A549 (cell line): ENCODE results near the gene NRG3.

Experiments used
- BHLHE40 ChIP-seq: IDR thresholded peaks from 2 replicates; pipeline ENCODE4 v1.6.1; 2012; ENCODE audit warnings: low read depth, low read length, inconsistent platforms
- E2F6 ChIP-seq: IDR thresholded peaks from 2 replicates; pipeline ENCODE4 v1.6.1; 2012; ENCODE audit warnings: low read depth, borderline replicate concordance
- ELK1 ChIP-seq: fragments of 150-350 bp; IDR thresholded peaks from 2 replicates; pipeline ENCODE4 v1.6.1; 2014; ENCODE audit warnings: low read depth, mild to moderate bottlenecking, low read length
- EP300 ChIP-seq, 2 experiments: fragments of >200 bp; sonication (Bioruptor Twin); formaldehyde crosslinking; IDR thresholded peaks; 2 replicates in 1 of 2; 3 replicates in 1 of 2; pipeline ENCODE4 v1.6.1; 2016 to 2017
- JUN ChIP-seq, 2 experiments: fragments of >200 bp; sonication (Bioruptor Twin); formaldehyde crosslinking; IDR thresholded peaks; 2 replicates in 1 of 2; 3 replicates in 1 of 2; pipeline ENCODE4 v1.6.1; 2016 to 2017
- KDM5A ChIP-seq: fragments of 200-600 bp; sonication (generic); IDR thresholded peaks from 2 replicates; pipeline ENCODE4 v1.6.1; 2016; ENCODE audit warnings: antibody characterized with exemption, mild to moderate bottlenecking
- MYC ChIP-seq: IDR thresholded peaks from 2 replicates; pipeline ENCODE4 v1.6.1; 2012; ENCODE audit warnings: mild to moderate bottlenecking, inconsistent platforms, low read length, improper control_type of control experiment, borderline replicate concordance
- NPAS2 ChIP-seq: fragments of 250-450 bp; sonication (Bioruptor Pico); IDR thresholded peaks from 2 replicates; pipeline ENCODE4 v1.8.0; 2022; ENCODE audit warnings: mild to moderate bottlenecking, moderate library complexity, borderline replicate concordance
- POLR2A ChIP-seq: IDR thresholded peaks from 2 replicates; pipeline ENCODE4 v1.6.1; 2012; ENCODE audit warnings: mild to moderate bottlenecking, low read length
- RAD21 ChIP-seq, 2 experiments: fragments of >200 bp in 1 of 2; sonication (Bioruptor Twin) in 1 of 2; formaldehyde crosslinking in 1 of 2; IDR thresholded peaks in 1 of 2; conservative IDR thresholded peaks in 1 of 2; 2 replicates in 1 of 2; 3 replicates in 1 of 2; pipeline ENCODE4 v1.6.1; 2012 to 2018; ENCODE audit warnings: inconsistent platforms in 1 of 2
- ZFP36 ChIP-seq: fragments of 450-650 bp; IDR thresholded peaks from 2 replicates; pipeline ENCODE4 v1.6.1; 2014; ENCODE audit warnings: borderline replicate concordance; ENCODE audit not compliant: partially characterized antibody
- TF ChIP-seq, protein P1 (sequence below): fragments of >200 bp; sonication (Bioruptor Twin); formaldehyde crosslinking; IDR thresholded peaks from 3 replicates; pipeline ENCODE4 v1.5.1; 2016
- TF ChIP-seq, protein P2 (sequence below): IDR thresholded peaks from 2 replicates; pipeline ENCODE4 v1.6.1; 2012

GRCh38 chr10:82464966-82465365 lies 590.0 kb downstream of the NRG3 start:
- TF ChIP-seq, protein P1, sequence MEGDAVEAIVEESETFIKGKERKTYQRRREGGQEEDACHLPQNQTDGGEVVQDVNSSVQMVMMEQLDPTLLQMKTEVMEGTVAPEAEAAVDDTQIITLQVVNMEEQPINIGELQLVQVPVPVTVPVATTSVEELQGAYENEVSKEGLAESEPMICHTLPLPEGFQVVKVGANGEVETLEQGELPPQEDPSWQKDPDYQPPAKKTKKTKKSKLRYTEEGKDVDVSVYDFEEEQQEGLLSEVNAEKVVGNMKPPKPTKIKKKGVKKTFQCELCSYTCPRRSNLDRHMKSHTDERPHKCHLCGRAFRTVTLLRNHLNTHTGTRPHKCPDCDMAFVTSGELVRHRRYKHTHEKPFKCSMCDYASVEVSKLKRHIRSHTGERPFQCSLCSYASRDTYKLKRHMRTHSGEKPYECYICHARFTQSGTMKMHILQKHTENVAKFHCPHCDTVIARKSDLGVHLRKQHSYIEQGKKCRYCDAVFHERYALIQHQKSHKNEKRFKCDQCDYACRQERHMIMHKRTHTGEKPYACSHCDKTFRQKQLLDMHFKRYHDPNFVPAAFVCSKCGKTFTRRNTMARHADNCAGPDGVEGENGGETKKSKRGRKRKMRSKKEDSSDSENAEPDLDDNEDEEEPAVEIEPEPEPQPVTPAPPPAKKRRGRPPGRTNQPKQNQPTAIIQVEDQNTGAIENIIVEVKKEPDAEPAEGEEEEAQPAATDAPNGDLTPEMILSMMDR = no peak
- TF ChIP-seq EP300 (IDR thresholded peaks at IDR 0.05) = no peak
- TF ChIP-seq BHLHE40 = no peak
- no peak for TF ChIP-seq ELK1
- no peak for TF ChIP-seq E2F6
- no peak for TF ChIP-seq POLR2A
- no peak for TF ChIP-seq KDM5A
- TF ChIP-seq ZFP36 = no peak
- no peak for TF ChIP-seq JUN (IDR thresholded peaks at IDR 0.05)
- no peak for TF ChIP-seq RAD21 (conservative IDR thresholded peaks at IDR 0.05 in 1 of 2, IDR thresholded peaks at IDR 0.05 in 1 of 2)
- TF ChIP-seq MYC = no peak
- no peak for TF ChIP-seq NPAS2 (CRISPR knock-in tag)
- TF ChIP-seq, protein P2, sequence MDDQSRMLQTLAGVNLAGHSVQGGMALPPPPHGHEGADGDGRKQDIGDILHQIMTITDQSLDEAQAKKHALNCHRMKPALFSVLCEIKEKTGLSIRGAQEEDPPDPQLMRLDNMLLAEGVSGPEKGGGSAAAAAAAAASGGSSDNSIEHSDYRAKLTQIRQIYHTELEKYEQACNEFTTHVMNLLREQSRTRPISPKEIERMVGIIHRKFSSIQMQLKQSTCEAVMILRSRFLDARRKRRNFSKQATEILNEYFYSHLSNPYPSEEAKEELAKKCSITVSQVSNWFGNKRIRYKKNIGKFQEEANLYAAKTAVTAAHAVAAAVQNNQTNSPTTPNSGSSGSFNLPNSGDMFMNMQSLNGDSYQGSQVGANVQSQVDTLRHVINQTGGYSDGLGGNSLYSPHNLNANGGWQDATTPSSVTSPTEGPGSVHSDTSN = no peak
